Epithelial cell of esophagus (primary cell): ENCODE results near the gene PRKG1.
"Not testable (repeated sequence)": the region's sequence is repeated elsewhere in the genome, so short reads cannot be mapped to it uniquely, and the experiment has no call there.

Experiments used
- DNase-seq: peaks from one replicate; pipeline ENCODE4 v3.0.0; 2010; ENCODE audit warnings: low read depth
- H3K4me3 ChIP-seq: 2 replicates; pipeline ENCODE4 v1.5.1; 2011; ENCODE audit warnings: mild to moderate bottlenecking, low read length, control low read depth
- CTCF ChIP-seq: IDR thresholded peaks from 2 replicates; pipeline ENCODE4 v1.5.1; 2011; ENCODE audit warnings: low read depth, mild to moderate bottlenecking, low read length, control low read depth, inconsistent platforms; ENCODE audit not compliant: insufficient read depth; ENCODE audit errors: missing control alignments

PRKG1 gene

GRCh38 chr10:51430506-51430905, 356.2 kb downstream of the PRKG1 start:
- DNase-seq = no peak
- TF ChIP-seq CTCF = no peak

GRCh38 chr10:51433949-51434475, 359.7 kb downstream of the PRKG1 start:
- no peak for DNase-seq
- H3K4me3 ChIP-seq = no peak overlapping the region
- no peak for TF ChIP-seq CTCF

More at GRCh38 chr10:51430506-51430905, 356.2 kb downstream of the PRKG1 start:
- H3K4me3 ChIP-seq = no peak overlapping the region

GRCh38 chr10:51436805-51437204, 362.5 kb downstream of the PRKG1 start:
- DNase-seq = no peak
- no peak for TF ChIP-seq CTCF
- H3K4me3 ChIP-seq = no peak overlapping the region

- TF ChIP-seq CTCF = no peak
- no peak for DNase-seq
- H3K4me3 ChIP-seq = no peak overlapping the region
Observed at GRCh38 chr10:51439645-51440044, 365.4 kb downstream of the PRKG1 start.

- DNase-seq = no peak
- H3K4me3 ChIP-seq = no peak overlapping the region
- TF ChIP-seq CTCF = no peak
Observed at GRCh38 chr10:51445588-51445987, 371.3 kb downstream of the PRKG1 start.

GRCh38 chr10:51447119-51447518, 372.8 kb downstream of the PRKG1 start:
- peak; percentile 15 for DNase-seq
- no peak for TF ChIP-seq CTCF
- H3K4me3 ChIP-seq = no peak overlapping the region

GRCh38 chr10:51455762-51456161, 381.5 kb downstream of the PRKG1 start:
- DNase-seq, H3K4me3 ChIP-seq: not testable (repeated sequence)
